Activated naive CD4-positive, alpha-beta T cell treated with anti-CD3 and anti-CD28 coated beads, Interleukin-2, amount 50 U/mL, for 72 hours (primary cell): Measurements from ENCODE around the gene TSHZ2. TPM values are rescaled to one million over a fixed set of nuclear protein-coding genes. Genes with fewer than 3 reads are reported as not detected.

Experiments
- ATAC-seq, 2 donors: fragments of 150-1000 bp; cut with Tn5 transposase; 2 replicates each; pipeline ENCODE4 v1.10.0; 2021; ENCODE audit warnings: mild to moderate bottlenecking in 2 of 2, moderate library complexity in 2 of 2
- DNase-seq, 2 donors: peaks; one replicate each; pipeline ENCODE4 v3.0.0; 2021 to 2022; ENCODE audit warnings: low spot score in 2 of 2
- H3K27ac Mint-ChIP-seq, 2 donors: one replicate each; pipeline ENCODE4 v1.8.0; 2022; ENCODE audit warnings: mild to moderate bottlenecking in 2 of 2, mixed read lengths in 2 of 2
- H3K36me3 Mint-ChIP-seq, 2 donors: one replicate each; pipeline ENCODE4 v1.8.0; 2022; ENCODE audit warnings: mixed read lengths in 2 of 2
- H3K9me3 Mint-ChIP-seq, 2 donors: one replicate each; pipeline ENCODE4 v1.8.0; 2022; ENCODE audit warnings: mixed read lengths in 2 of 2
- total RNA-seq, 2 donors: library from RNA; stranded (reverse); gene quantifications; one replicate each; pipeline ENCODE4 v1.2.3, GENCODE V29; 2022

TSHZ2 gene
- total RNA-seq, 2 donors from 2014 or later: 31.4 to 91.0 TPM

DNA sequence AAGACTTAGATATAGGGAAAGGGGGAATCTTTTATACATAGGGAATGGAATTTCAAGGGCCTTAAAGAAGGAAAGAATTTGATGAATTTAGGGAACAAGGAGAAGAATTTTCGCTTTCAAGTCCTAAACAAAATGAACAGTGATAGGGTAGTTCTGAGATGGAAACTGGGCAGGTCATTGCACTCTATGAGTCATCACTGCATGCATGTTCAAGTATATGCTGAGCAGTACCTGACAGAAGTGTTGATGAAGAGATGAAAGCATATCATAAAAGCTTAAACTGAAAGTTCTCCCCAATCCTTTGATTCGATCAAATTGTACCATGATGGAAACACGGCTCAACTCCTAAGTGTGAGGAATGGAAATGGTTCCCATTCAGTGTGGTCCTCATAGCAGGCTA lies 271.0 kb downstream of the TSHZ2 start:
- ATAC-seq: peak in 1 of 2 donors; percentile 36
- peaks cover 0 to 37% of the 10 kb centered on the region in 2 donors for H3K36me3 Mint-ChIP-seq
- H3K9me3 Mint-ChIP-seq: peaks cover 0 to 12% of the 10 kb centered on the region in 2 donors

DNA sequence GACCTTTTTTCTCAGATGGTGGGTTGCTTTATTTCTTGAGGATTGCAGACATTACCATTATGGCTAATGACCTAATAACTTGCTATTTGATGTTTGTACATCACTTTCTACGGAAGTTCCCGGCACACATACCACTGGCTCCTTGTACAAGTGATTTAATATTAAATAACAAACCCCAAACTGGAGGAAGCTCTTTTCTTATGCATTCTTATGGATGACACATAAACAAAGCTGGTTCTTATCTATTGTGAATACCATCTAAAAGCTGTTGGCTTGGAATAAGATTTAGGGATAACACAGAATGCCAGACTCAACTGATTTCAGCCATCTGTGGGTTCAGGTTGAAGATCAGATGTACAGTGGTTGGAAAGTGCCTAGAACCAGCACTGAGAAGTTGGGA lies 272.6 kb downstream of the TSHZ2 start:
- Mint-ChIP-seq H3K27ac (no peak overlapping the region), H3K36me3 (peaks cover 0 to 26% of the 10 kb centered on the region in 2 donors), H3K9me3 (peaks cover 0 to 4% of the 10 kb centered on the region in 2 donors)
- no peak for DNase-seq
- ATAC-seq: no peak

More for the DNA sequence above, 271.0 kb downstream of the TSHZ2 start:
- DNase-seq: no peak
- H3K27ac Mint-ChIP-seq: no peak overlapping the region

DNA sequence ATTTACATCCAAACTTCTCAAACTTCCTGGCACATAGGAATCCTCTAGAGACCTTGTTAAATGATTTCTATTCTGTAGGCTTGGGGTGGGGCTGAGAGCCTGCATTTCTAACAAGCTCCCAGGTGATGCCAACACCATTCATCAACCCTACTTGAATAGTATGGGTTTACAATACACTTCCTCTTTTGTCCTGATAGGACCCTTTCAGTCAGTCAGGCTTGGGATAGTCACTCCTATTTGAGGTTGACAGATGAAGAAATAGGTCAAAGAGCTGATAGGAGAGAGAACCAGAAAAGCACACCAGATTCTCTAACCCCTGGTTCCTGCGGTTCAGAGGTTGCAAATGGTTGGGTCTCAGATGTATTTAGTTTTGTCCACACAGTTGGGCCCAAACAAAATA lies 273.4 kb downstream of the TSHZ2 start:
- DNase-seq (no peak), ATAC-seq (no peak)
- Mint-ChIP-seq H3K36me3 (peaks cover 0 to 26% of the 10 kb centered on the region in 2 donors), H3K27ac (no peak overlapping the region), H3K9me3 (peaks cover 0 to 4% of the 10 kb centered on the region in 2 donors)

DNA sequence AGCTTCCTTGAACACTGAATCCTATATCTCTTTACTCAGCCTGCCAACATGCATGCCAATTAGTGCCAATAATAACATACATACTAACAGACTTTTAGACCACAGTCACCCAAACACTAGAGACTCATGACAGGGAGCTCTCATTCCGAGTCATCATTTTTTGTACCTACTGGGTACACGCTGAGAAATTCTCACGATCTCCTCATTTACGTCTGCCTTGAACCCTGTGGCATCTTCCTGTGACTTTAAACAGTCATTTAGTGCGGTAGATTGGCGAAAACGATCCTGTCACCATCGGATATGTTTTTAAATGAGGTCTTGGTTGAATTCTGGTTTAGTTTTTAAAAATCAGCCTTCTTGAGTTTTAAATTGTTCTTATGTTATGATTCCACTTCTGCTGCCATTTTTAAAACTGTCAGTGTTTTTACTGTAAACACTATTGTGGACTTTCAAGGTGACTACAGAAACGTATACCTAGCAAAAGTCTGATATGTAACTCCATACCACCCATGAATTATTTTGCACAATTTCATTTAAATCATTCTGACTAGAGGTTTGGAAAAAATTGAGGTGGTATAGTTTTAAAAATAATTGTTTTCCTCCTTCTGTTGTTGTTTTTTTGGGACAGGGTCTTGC lies 275.4 kb downstream of the TSHZ2 start:
- peak in 1 of 2 donors; percentile 38 for ATAC-seq
- no peak for DNase-seq
- H3K27ac Mint-ChIP-seq: peak overlapping the region in 1 of 2 donors; percentile 79

DNA sequence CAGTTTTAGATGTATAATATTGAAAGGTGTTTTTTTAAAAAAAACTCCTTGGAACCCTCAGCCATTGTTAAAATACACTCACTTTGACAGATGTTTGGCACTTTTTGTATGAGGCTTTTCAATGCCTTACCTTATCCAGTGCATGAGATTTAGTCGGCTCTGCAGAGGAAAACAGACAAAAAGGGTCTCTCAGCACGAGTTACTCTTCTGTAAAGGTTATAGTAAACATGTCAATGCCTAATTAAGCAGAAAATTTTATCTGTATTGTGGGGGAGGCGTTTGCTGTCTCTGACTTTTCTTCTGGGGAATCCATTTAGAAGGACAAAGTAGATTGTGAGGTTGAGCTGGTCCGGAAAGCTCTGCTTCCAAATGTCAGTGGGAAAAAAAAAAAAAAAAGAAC lies 278.3 kb downstream of the TSHZ2 start:
- H3K27ac Mint-ChIP-seq: no peak overlapping the region
- H3K36me3 Mint-ChIP-seq: peaks cover 18 to 46% of the 10 kb centered on the region in 2 donors
- no peak for ATAC-seq
- H3K9me3 Mint-ChIP-seq: peaks cover 0 to 10% of the 10 kb centered on the region in 2 donors
- DNase-seq: no peak

More for the DNA sequence above, 275.4 kb downstream of the TSHZ2 start:
- peaks cover 0 to 4% of the 10 kb centered on the region in 2 donors for H3K9me3 Mint-ChIP-seq
- H3K36me3 Mint-ChIP-seq: peaks cover 0 to 31% of the 10 kb centered on the region in 2 donors

DNA sequence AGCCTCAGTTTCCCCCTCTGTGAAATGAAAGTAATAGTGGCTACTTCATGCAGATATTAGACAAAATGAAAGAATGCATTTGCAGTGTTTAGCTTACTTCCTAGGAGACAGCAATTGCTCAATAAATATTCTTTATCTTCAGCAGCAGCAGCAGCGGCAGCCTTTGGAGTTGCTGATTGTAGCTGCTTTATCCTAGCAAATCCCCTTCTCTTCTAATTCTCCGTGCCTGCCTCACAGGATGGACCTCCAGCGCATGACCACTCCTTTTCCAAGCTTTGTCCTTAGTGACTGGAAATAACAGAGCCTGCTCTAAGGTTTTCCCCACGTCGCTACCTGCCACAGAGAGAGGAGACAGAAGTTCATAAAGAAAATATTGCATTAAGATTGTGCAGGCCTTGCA lies 279.8 kb downstream of the TSHZ2 start:
- DNase-seq (no peak), ATAC-seq (no peak)
- Mint-ChIP-seq H3K27ac (no peak overlapping the region), H3K9me3 (peaks cover 0 to 10% of the 10 kb centered on the region in 2 donors), H3K36me3 (peaks cover 24 to 57% of the 10 kb centered on the region in 2 donors)

DNA sequence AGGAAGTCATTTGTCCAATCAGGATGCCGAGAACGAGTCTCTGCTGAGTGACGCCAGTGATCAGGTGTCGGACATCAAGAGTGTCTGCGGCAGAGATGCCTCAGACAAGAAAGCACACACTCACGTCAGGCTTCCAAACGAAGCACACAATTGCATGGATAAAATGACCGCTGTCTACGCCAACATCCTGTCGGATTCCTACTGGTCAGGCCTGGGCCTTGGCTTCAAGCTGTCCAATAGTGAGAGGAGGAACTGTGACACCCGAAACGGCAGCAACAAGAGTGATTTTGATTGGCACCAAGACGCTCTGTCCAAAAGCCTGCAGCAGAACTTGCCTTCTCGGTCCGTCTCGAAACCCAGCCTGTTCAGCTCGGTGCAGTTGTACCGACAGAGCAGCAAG lies 281.5 kb downstream of the TSHZ2 start:
- H3K36me3 Mint-ChIP-seq: peaks cover 27 to 62% of the 10 kb centered on the region in 2 donors
- no peak overlapping the region for H3K27ac Mint-ChIP-seq
- ATAC-seq: no peak
- DNase-seq: no peak
- H3K9me3 Mint-ChIP-seq: peaks cover 0 to 10% of the 10 kb centered on the region in 2 donors

DNA sequence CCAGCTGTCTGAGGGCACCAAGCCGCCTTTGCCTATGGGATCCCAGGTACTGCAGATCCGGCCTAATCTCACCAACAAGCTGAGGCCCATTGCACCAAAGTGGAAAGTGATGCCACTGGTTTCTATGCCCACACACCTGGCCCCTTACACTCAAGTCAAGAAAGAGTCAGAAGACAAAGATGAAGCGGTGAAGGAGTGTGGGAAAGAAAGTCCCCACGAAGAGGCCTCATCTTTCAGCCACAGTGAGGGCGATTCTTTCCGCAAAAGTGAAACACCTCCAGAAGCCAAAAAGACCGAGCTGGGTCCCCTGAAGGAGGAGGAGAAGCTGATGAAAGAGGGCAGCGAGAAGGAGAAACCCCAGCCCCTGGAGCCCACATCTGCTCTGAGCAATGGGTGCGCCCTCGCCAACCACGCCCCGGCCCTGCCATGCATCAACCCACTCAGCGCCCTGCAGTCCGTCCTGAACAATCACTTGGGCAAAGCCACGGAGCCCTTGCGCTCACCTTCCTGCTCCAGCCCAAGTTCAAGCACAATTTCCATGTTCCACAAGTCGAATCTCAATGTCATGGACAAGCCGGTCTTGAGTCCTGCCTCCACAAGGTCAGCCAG lies 283.0 kb downstream of the TSHZ2 start:
- H3K9me3 Mint-ChIP-seq: peaks cover 0 to 10% of the 10 kb centered on the region in 2 donors
- peaks cover 27 to 62% of the 10 kb centered on the region in 2 donors for H3K36me3 Mint-ChIP-seq
- peak; percentile 18 to 78 for ATAC-seq
- H3K27ac Mint-ChIP-seq: no peak overlapping the region
- DNase-seq: no peak

DNA sequence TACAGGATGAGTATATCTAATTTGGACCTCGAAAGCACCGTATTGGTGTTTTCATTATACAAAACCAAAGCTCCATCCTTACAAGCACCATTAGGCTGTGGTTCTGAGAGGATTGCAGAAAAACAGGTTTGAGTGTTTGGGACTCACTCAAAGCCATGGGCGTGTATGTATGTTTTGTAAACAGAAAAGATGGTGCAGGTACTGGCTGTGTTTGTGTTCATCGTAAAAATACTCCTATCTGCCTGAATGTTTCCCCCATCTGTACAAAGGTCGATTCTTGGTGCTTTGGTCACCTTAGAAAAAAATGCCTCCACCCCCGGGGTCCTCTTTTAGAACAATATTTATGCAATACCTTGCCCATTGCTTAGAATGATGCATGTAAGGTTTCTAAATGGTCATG lies 286.6 kb downstream of the TSHZ2 start:
- peaks cover 0 to 6% of the 10 kb centered on the region in 2 donors for H3K9me3 Mint-ChIP-seq
- peaks cover 20 to 50% of the 10 kb centered on the region in 2 donors for H3K36me3 Mint-ChIP-seq
- ATAC-seq (no peak), DNase-seq (no peak)
- no peak overlapping the region for H3K27ac Mint-ChIP-seq

DNA sequence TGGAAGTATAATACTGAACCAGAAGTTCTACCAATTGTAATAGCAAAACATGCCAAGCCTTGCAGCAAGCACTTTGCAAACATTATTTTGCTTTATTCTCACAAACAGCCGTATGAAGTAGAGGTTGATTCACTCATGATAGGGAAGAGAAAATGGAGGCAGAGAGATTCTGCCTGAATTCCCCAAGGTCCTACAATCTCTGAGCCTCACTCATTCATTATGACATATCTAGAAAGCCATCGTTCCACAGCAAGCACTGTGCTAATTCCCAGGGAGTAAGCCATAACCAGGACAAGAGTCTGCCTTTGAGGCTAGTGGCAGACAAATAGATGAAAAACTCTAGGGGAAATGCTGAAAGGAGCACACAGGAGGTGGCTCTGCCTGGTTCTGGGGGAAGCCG lies 288.0 kb downstream of the TSHZ2 start:
- no peak for DNase-seq
- ATAC-seq: no peak
- Mint-ChIP-seq H3K36me3 (peaks cover 9 to 36% of the 10 kb centered on the region in 2 donors), H3K9me3 (no peaks in the 10 kb centered on the region), H3K27ac (peak overlapping the region in 1 of 2 donors; percentile 70)

DNA sequence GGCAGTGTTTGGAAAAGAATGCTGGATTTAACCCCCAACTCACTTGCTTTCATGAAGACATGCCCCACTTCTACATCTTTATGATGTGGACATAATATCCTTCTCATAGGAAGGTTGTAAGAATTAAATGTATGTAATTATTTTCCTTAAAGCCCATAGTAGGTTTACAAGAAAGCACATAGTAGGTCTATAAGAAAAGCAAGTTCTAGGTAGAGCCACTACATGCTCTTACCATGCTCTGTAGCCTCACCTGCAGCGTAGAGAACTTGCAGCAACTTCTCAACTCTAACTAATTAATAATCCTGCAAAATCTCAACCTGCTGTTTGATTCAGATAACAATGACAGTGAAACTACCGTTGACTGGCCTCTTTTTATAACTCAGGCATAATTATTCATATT lies 288.4 kb downstream of the TSHZ2 start:
- Mint-ChIP-seq H3K27ac (no peak overlapping the region), H3K9me3 (no peaks in the 10 kb centered on the region), H3K36me3 (peaks cover 9 to 32% of the 10 kb centered on the region in 2 donors)
- DNase-seq (no peak), ATAC-seq (no peak)

DNA sequence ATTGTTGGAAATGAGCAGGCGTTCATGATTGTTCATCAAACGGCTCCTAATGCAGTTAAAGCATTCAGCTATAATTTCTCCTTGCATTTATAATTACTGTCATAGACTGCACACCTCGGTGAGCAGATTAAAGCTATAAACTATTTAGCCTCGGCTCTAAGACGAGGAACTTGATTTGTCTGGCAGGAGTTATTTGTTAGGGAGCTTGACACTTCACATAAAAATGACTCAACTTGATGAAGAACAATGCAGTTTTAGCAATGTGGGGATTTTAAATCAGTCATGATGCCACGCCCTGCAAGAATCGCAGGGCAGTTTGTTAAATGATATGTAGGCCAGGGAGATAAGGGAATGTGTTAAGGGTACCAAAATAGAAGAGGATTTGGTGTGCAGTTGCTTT lies 290.2 kb downstream of the TSHZ2 start:
- DNase-seq (no peak), ATAC-seq (no peak)
- Mint-ChIP-seq H3K36me3 (peaks cover 0 to 16% of the 10 kb centered on the region in 2 donors), H3K27ac (peak overlapping the region in 1 of 2 donors; percentile 11), H3K9me3 (no peaks in the 10 kb centered on the region)

DNA sequence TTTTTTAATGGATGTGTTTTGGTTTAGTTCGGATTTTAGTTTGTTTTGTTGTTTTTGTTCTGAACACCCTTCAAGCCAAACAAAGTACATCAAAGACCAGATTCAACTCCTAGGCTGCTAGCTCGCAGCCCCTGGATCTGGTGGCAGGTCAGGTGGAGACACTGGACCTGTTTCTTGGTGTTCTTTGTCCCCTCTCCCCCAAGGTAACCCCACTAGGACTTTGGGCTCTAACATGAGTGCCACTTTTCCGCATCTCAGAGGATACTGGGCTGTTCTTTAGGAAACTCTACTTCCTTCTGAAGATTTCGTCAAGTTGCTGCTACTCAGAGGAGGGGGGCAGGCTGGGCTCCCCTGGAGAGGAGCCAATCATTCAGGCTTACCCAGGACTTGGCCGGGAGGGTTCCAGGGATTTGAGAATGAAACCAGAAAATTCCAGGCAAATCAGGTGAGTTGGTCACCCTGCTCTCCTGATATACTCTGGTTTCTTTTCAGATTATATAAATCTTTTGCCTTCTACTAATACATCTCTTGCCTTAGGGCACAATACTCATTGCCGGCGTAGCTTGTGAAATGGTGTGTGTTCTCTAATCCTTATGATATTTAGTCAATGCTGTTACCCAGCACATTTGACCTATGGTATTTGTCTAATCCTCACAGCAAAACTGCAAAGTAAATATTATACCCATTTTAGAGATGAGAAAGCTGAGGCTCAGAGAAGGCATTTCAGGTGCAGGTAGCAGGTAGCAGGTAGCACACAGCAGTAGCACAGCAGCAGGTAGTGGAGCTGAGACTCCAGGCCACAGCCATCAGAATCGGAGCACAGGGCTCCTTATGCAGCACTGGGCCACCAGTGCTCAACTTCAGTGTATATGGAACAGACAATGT lies 291.6 kb downstream of the TSHZ2 start:
- Mint-ChIP-seq H3K36me3 (peaks cover 0 to 7% of the 10 kb centered on the region in 2 donors), H3K27ac (peak overlapping the region in 1 of 2 donors; percentile 31), H3K9me3 (no peaks in the 10 kb centered on the region)
- ATAC-seq (no peak), DNase-seq (no peak)

DNA sequence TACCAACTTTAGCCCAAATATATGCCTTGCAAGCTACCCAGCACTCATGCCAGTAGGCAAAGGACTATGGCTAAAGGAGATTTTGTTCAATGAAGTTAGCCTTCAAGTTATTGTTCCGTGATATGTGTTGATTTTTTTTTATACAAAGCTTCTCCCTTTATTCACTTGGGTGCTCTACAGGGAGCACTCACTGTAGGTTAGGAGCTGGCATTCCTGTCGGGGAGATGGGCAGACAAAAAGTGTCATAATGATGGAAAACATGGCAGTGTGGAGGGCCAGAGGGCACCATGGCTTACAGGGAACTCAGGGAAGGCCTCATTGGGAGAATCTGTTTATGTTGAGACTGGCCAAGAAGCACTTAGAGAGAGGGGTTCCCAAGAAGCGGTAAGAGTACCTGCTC lies 292.4 kb downstream of the TSHZ2 start:
- Mint-ChIP-seq H3K36me3 (peaks cover 0 to 7% of the 10 kb centered on the region in 2 donors), H3K9me3 (no peaks in the 10 kb centered on the region), H3K27ac (peak overlapping the region; percentile 10 to 46)
- ATAC-seq (no peak), DNase-seq (no peak)

DNA sequence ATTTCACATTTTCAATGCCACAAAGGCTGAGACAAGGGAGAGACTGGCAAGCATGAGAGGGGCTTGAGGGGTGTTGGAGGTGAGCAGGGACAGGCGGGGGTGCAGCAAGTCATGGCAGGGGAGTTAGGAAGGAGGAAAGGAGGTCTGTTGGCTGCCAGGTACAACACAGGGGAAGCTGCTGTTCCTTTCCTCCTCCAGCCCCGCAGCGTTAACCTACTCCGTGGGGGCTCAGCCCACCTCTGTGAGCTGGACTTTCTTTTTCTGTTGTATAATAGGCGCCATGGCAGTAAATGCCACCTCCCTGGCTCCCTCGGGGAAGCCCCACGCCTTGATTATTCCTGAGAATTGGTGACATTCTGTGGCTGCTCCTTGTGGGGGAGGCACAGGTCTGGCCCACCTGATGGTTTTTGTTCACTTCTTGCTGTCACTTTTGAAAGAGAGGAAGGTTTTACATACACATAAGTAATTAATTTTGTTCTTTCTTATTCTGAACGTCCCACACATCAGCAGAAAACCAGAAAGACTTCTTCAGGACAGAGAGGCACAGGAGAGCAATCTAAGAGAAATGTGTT lies 293.2 kb downstream of the TSHZ2 start:
- Mint-ChIP-seq H3K36me3 (peaks cover 0 to 7% of the 10 kb centered on the region in 2 donors), H3K27ac (peak overlapping the region; percentile 10 to 62), H3K9me3 (no peaks in the 10 kb centered on the region)
- no peak for ATAC-seq
- DNase-seq: no peak

DNA sequence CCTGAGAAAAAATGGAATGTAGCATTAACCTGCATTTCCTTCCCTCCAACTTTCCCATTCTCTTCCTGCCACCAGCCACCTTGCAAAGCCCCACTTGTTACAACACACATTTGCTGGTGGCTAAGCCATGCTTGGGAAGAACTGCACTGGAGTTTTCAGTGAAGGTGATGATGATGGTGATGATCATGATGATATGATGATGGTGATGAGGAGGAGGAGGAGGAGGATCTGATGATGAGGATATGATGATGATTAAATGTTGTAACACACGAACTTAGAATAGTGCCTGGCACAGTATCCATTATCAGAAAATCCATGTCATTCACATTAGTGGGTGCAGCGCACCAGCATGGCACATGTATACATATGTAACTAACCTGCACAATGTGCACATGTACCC lies 297.2 kb downstream of the TSHZ2 start:
- H3K36me3 Mint-ChIP-seq: peaks cover 0 to 11% of the 10 kb centered on the region in 2 donors
- no peak overlapping the region for H3K27ac Mint-ChIP-seq
- no peak for DNase-seq
- no peaks in the 10 kb centered on the region for H3K9me3 Mint-ChIP-seq
- no peak for ATAC-seq
